22Rv1 (cell line): ENCODE data around the gene LRRC8B.
"Not testable (repeated sequence)": the region's sequence is repeated elsewhere in the genome, so short reads cannot be mapped to it uniquely, and the experiment has no call there.

Experiments used
- H3K27ac ChIP-seq: fragments of 450-650 bp; 2 replicates; pipeline ENCODE4 v1.5.1; 2017
- CTCF ChIP-seq: fragments of 450-650 bp; IDR thresholded peaks from 2 replicates; pipeline ENCODE4 v1.5.1; 2017; ENCODE audit warnings: mild to moderate bottlenecking
- ZFX ChIP-seq: fragments of 450-650 bp; IDR thresholded peaks from 2 replicates; pipeline ENCODE4 v1.6.1; 2017; ENCODE audit warnings: antibody characterized with exemption, borderline replicate concordance

LRRC8B gene

GRCh38 chr1:89584781-89585180, 60.2 kb downstream of the LRRC8B start:
- TF ChIP-seq ZFX (no peak), CTCF (no peak)
- no peak overlapping the region for H3K27ac ChIP-seq

GRCh38 chr1:89587729-89588161, 63.1 kb downstream of the LRRC8B start:
- no peak for TF ChIP-seq CTCF
- no peak for TF ChIP-seq ZFX
- no peak overlapping the region for H3K27ac ChIP-seq

GRCh38 chr1:89588480-89588879, 63.9 kb downstream of the LRRC8B start:
- no peak for TF ChIP-seq ZFX
- TF ChIP-seq CTCF = no peak
- H3K27ac ChIP-seq = no peak overlapping the region

- TF ChIP-seq ZFX (no peak), CTCF (no peak)
- no peak overlapping the region for H3K27ac ChIP-seq
These were observed 64.9 kb downstream of the LRRC8B start for GRCh38 chr1:89589515-89589914.

- TF ChIP-seq ZFX (no peak), CTCF (no peak)
- H3K27ac ChIP-seq = no peak overlapping the region
These were observed 65.9 kb downstream of the LRRC8B start for GRCh38 chr1:89590341-89591080.

- H3K27ac ChIP-seq = not testable (repeated sequence)
These were observed 68.3 kb downstream of the LRRC8B start for GRCh38 chr1:89592861-89593302.

- TF ChIP-seq CTCF (no peak), ZFX (no peak)
- H3K27ac ChIP-seq = no peak overlapping the region
These were observed 69.6 kb downstream of the LRRC8B start for GRCh38 chr1:89594096-89594740.
